Testis (tissue), 3 donors: ENCODE data around the gene OR6S1. TPM values are rescaled to one million over a fixed set of nuclear protein-coding genes. Genes with fewer than 3 reads are reported as not detected.
A peak's percentile ranks its signal among the peaks of the same experiment; 100 is the strongest.
"Not testable (repeated sequence)": the region's sequence is repeated elsewhere in the genome, so short reads cannot be mapped to it uniquely, and the experiment has no call there.

Source experiments
- DNase-seq: peaks from one replicate; pipeline ENCODE4 v3.0.0-alpha.2; 2019
- H3K27ac ChIP-seq, 2 donors: fragments of 200-600 bp; sonication (generic); one replicate each; pipeline ENCODE4 v1.5.1; 2019
- H3K27me3 ChIP-seq: fragments of 200-600 bp; sonication (generic); one replicate; pipeline ENCODE4 v1.5.1; 2019
- H3K36me3 ChIP-seq: fragments of 200-600 bp; sonication (generic); one replicate; pipeline ENCODE4 v1.5.1; 2017; ENCODE audit warnings: low read depth; ENCODE audit errors: missing control alignments
- H3K4me1 ChIP-seq: fragments of 200-600 bp; sonication (generic); one replicate; pipeline ENCODE4 v1.5.1; 2019
- H3K4me3 ChIP-seq, 2 donors: fragments of 200-600 bp; sonication (generic); one replicate each; pipeline ENCODE4 v1.5.1; 2017 to 2019
- H3K9me3 ChIP-seq: fragments of 200-600 bp; sonication (generic); one replicate; pipeline ENCODE4 v1.5.1; 2017
- CTCF ChIP-seq, 3 experiments: fragments of 450-650 bp in 2 of 3; fragments of 200-600 bp in 1 of 3; sonication (generic) in 1 of 3; IDR thresholded peaks; one replicate each; pipeline ENCODE4 v1.5.1; 2016 to 2019; ENCODE audit warnings: antibody characterized with exemption in 3 of 3, mild to moderate bottlenecking in 2 of 3, moderate library complexity in 1 of 3
- POLR2A ChIP-seq: fragments of 450-650 bp; IDR thresholded peaks from one replicate; pipeline ENCODE4 v1.6.1; 2017; ENCODE audit warnings: antibody characterized with exemption, mild to moderate bottlenecking, moderate library complexity
- WGBS, 2 donors: methylation state at CpG; one replicate each; pipeline ENCODE4 v1.1.5; 2018; 5-methylcytosine and 5-hydroxymethylcytosine counted together
- intact Hi-C: fragments of 100-400 bp; cut with DNase I; formaldehyde crosslinking; loops from one replicate; pipeline ENCODE4 v1.15.1; 2023; ENCODE audit warnings: low total_unique reads
- polyA plus RNA-seq: library from polyadenylated mRNA; stranded (reverse); fragments of 350-450 nt; fragmentation: Illumina TruSeq; extraction: RNeasy Lipid Tissue Mini Kit (QIAGEN cat#74804); gene quantifications from one replicate; pipeline ENCODE4 v1.2.3, GENCODE V29; 2014; ENCODE audit warnings: low read depth, low replicate concordance; ENCODE audit not compliant: insufficient read depth
- total RNA-seq, 2 donors: library from RNA; depleted of rRNA; stranded (reverse); fragments of >200 nt; gene quantifications; one replicate each; pipeline ENCODE4 v1.2.3, GENCODE V29; 2016

Gene OR6S1
- total and polyA plus RNA-seq, 3 donors from 2014 or later = 0.68 TPM; not detected in 2

DNA sequence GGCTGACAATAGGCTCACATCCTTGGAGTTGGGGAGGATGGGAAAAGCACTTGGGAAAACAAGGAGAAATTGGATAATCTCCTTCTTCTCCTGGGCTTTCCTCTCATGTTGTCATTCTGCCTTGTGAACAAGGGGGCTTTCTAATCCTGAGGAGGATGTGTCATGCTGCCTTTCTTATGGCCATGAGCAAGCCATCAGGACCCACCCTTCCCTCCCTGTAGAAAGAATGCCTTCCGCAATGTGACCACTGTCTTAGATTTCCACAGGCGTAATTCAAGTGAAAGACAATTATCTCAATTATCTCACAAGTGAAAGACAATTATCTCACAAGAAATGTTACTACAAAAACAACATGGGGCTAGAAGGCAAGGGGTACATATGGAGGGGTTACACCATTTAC, 3.0 kb upstream of the OR6S1 start:
- H3K9me3 ChIP-seq = no peaks in the 10 kb centered on the region
- no peaks in the 10 kb centered on the region for H3K36me3 ChIP-seq
- H3K27me3 ChIP-seq = no peaks in the 10 kb centered on the region
- H3K4me3 ChIP-seq = no peak overlapping the region
- intact Hi-C loops = no loop called here
- H3K4me1 ChIP-seq = peaks cover 12% of the 10 kb centered on the region
- no peak for TF ChIP-seq CTCF (IDR thresholded peaks at IDR 0.05)
- TF ChIP-seq POLR2A = no peak
- DNase-seq = no peak
- H3K27ac ChIP-seq = peak overlapping the region in 1 of 2 donors; percentile 30
- 82 to 83% methylated on average over 2 of the region's 2 CpGs for WGBS, 2 donors

- 8 to 17% methylated on average over 3 of the region's 3 CpGs for WGBS, 2 donors
- H3K36me3 ChIP-seq, H3K4me3 ChIP-seq, intact Hi-C loops, DNase-seq, H3K27me3 ChIP-seq, H3K9me3 ChIP-seq: not testable (repeated sequence)
- Histone ChIP-seq H3K4me1 (peaks cover 12% of the 10 kb centered on the region), H3K27ac (peak overlapping the region in 1 of 2 donors; percentile 24)
Observed at GRCh38 chr14:20642755-20643154, 1.3 kb upstream of the OR6S1 start.

GRCh38 chr14:20642182-20642581, 691 bp upstream of the OR6S1 start:
- Histone ChIP-seq H3K9me3 (no peaks in the 10 kb centered on the region), H3K4me1 (peaks cover 12% of the 10 kb centered on the region), H3K27me3 (no peaks in the 10 kb centered on the region), H3K36me3 (no peaks in the 10 kb centered on the region), H3K4me3 (no peak overlapping the region), H3K27ac (peak overlapping the region in 1 of 2 donors; percentile 50)
- TF ChIP-seq CTCF (IDR thresholded peaks at IDR 0.05) (no peak), POLR2A (no peak)
- intact Hi-C loops = no loop called here
- 83 to 87% methylated on average over 7 of the region's 7 CpGs for WGBS, 2 donors
- DNase-seq = no peak

GRCh38 chr14:20632831-20633691, 8.4 kb downstream of the OR6S1 start:
- intact Hi-C loops = no loop called here
- peaks cover 18% of the 10 kb centered on the region for H3K4me1 ChIP-seq
- no peaks in the 10 kb centered on the region for H3K36me3 ChIP-seq
- H3K9me3 ChIP-seq = no peaks in the 10 kb centered on the region
- no peak for TF ChIP-seq POLR2A
- TF ChIP-seq CTCF (IDR thresholded peaks at IDR 0.05) = no peak
- peak overlapping the region in 1 of 2 donors; percentile 18 for H3K27ac ChIP-seq
- WGBS, 2 donors = 7 to 13% methylated on average over 43 to 45 of the region's 45 CpGs
- peak overlapping the region; percentile 20 to 39 for H3K4me3 ChIP-seq
- H3K27me3 ChIP-seq = no peaks in the 10 kb centered on the region
- DNase-seq = no peak

- Histone ChIP-seq H3K27ac (peak overlapping the region in 1 of 2 donors; percentile 9), H3K4me3 (peak overlapping the region; percentile 20 to 39), H3K27me3 (no peaks in the 10 kb centered on the region), H3K36me3 (no peaks in the 10 kb centered on the region), H3K9me3 (no peaks in the 10 kb centered on the region), H3K4me1 (peaks cover 18% of the 10 kb centered on the region)
- WGBS, 2 donors = 7 to 9% methylated on average over 19 of the region's 19 CpGs
- intact Hi-C loops = no loop called here
- no peak for DNase-seq
- TF ChIP-seq CTCF (IDR thresholded peaks at IDR 0.05) (no peak), POLR2A (no peak)
Observed at GRCh38 chr14:20632448-20632830, 9.1 kb downstream of the OR6S1 start.
